ENCODE data around the gene FGD3.

FGD3 gene

DNA sequence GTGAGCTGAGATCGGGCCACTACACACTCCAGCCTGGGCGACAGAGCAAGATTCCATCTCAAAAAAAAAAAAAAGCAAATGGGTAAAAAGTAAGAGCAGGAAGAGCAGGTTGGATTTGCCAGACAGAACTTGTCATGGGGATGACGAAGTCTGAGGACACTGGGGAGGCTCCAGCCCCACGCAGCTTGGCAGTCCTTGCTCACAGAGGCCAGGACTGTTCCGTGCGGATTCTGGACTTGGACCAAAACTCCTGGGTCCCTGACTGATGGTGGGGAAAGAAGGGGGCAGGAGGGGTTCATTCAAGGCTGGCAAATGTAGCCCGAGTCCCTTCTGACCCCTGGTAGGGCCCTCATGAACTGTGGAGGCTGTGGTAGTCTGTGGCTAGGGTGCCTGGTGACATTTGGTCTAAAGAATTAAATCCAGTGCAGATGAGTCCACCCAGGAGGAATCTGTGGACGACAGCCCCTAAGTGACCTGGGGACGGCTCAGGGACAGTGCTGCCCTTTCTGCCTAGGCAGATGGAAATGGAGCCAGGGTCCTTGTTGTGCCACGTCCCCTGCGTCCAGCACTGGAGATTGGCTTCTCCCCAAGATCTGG is 3.1 kb downstream of the FGD3 start:
- TF ChIP-seq, protein P1, sequence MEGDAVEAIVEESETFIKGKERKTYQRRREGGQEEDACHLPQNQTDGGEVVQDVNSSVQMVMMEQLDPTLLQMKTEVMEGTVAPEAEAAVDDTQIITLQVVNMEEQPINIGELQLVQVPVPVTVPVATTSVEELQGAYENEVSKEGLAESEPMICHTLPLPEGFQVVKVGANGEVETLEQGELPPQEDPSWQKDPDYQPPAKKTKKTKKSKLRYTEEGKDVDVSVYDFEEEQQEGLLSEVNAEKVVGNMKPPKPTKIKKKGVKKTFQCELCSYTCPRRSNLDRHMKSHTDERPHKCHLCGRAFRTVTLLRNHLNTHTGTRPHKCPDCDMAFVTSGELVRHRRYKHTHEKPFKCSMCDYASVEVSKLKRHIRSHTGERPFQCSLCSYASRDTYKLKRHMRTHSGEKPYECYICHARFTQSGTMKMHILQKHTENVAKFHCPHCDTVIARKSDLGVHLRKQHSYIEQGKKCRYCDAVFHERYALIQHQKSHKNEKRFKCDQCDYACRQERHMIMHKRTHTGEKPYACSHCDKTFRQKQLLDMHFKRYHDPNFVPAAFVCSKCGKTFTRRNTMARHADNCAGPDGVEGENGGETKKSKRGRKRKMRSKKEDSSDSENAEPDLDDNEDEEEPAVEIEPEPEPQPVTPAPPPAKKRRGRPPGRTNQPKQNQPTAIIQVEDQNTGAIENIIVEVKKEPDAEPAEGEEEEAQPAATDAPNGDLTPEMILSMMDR (IDR thresholded peaks at IDR 0.05; ENCODE audit: insufficient read depth, low read length, poor library complexity, severe bottlenecking) = no peak
- TF ChIP-seq EZH2phosphoT487 (conservative IDR thresholded peaks at IDR 0.05; ENCODE audit: low read length) = no peak
- H3K9me3 ChIP-seq (ENCODE audit: insufficient read depth, low read length) = no peaks in the 10 kb centered on the region
- H3K36me3 ChIP-seq (ENCODE audit: low read length) = no peaks in the 10 kb centered on the region
- H3F3A ChIP-seq (ENCODE audit: insufficient read depth) = no peaks in the 10 kb centered on the region
- no peak overlapping the region for H2AFZ ChIP-seq (ENCODE audit: low read depth, low read length, severe bottlenecking)
- no peak overlapping the region for H3K9ac ChIP-seq (ENCODE audit: low read length)
- no peaks in the 10 kb centered on the region for H4K20me1 ChIP-seq (ENCODE audit: low read depth, low read length)
- no peak overlapping the region for H3K4me2 ChIP-seq (ENCODE audit: low read depth, low read length, poor library complexity, severe bottlenecking)
- H3K9me2 ChIP-seq (replicated peaks; ENCODE audit: insufficient read depth, low read length) = no peaks in the 10 kb centered on the region
- H3K79me2 ChIP-seq (ENCODE audit: insufficient read depth, low read length) = no peaks in the 10 kb centered on the region
- no peak overlapping the region for H3K27ac ChIP-seq (ENCODE audit: low read depth, low read length)
- H3K4me3 ChIP-seq (ENCODE audit: insufficient read depth, low read length, poor library complexity, severe bottlenecking) = no peak overlapping the region
- H3K27me3 ChIP-seq (ENCODE audit: low read length) = no peaks in the 10 kb centered on the region

DNA sequence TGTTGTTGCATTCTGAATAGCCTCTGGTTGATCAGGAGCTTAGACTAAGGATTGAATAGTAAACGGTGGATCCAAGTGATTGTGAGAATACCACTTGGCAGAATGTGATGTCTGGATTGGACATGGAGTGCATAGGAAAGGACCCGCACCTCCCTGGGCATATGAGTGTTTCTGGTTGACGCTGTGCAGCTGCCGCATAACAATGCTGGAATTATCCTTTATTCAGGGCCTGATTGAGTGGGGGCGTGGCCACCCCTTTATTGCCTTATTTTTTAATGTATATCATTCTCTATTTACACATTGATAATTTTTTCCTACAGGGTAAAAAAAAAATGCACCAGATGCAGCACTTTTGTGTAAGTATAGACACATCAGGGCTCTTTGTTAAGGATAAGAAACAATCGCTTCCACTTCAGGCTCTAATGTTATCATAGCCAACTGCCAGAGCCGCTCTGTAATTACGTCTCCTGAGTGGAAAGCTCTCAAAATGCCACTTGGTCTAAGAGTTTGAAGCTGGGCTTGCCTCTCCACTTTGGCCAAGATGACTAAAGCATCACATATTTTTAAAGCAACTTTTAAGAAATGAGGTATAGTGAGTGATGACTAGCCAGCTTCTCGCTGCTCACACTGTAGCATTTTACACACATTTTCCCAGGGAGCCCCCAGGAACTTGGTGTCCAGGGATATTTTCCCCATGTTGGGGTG is 5.7 kb downstream of the FGD3 start:
- no peak overlapping the region for H3K27ac ChIP-seq (ENCODE audit: low read depth, low read length)
- H3K9me3 ChIP-seq (ENCODE audit: insufficient read depth, low read length) = no peaks in the 10 kb centered on the region
- H3K4me3 ChIP-seq (ENCODE audit: insufficient read depth, low read length, poor library complexity, severe bottlenecking) = no peak overlapping the region
- no peaks in the 10 kb centered on the region for H3K9me2 ChIP-seq (replicated peaks; ENCODE audit: insufficient read depth, low read length)
- H3K27me3 ChIP-seq (ENCODE audit: low read length) = no peaks in the 10 kb centered on the region
- H3K36me3 ChIP-seq (ENCODE audit: low read length) = no peaks in the 10 kb centered on the region
- H3K4me2 ChIP-seq (ENCODE audit: low read depth, low read length, poor library complexity, severe bottlenecking) = no peak overlapping the region
- H3K9ac ChIP-seq (ENCODE audit: low read length) = no peak overlapping the region
- TF ChIP-seq, protein P1 (IDR thresholded peaks at IDR 0.05; ENCODE audit: insufficient read depth, low read length, poor library complexity, severe bottlenecking) = no peak
- no peak for TF ChIP-seq EZH2phosphoT487 (conservative IDR thresholded peaks at IDR 0.05; ENCODE audit: low read length)
- no peaks in the 10 kb centered on the region for H3F3A ChIP-seq (ENCODE audit: insufficient read depth)
- H4K20me1 ChIP-seq (ENCODE audit: low read depth, low read length) = no peaks in the 10 kb centered on the region
- no peak overlapping the region for H2AFZ ChIP-seq (ENCODE audit: low read depth, low read length, severe bottlenecking)
- H3K79me2 ChIP-seq (ENCODE audit: insufficient read depth, low read length) = no peaks in the 10 kb centered on the region

DNA sequence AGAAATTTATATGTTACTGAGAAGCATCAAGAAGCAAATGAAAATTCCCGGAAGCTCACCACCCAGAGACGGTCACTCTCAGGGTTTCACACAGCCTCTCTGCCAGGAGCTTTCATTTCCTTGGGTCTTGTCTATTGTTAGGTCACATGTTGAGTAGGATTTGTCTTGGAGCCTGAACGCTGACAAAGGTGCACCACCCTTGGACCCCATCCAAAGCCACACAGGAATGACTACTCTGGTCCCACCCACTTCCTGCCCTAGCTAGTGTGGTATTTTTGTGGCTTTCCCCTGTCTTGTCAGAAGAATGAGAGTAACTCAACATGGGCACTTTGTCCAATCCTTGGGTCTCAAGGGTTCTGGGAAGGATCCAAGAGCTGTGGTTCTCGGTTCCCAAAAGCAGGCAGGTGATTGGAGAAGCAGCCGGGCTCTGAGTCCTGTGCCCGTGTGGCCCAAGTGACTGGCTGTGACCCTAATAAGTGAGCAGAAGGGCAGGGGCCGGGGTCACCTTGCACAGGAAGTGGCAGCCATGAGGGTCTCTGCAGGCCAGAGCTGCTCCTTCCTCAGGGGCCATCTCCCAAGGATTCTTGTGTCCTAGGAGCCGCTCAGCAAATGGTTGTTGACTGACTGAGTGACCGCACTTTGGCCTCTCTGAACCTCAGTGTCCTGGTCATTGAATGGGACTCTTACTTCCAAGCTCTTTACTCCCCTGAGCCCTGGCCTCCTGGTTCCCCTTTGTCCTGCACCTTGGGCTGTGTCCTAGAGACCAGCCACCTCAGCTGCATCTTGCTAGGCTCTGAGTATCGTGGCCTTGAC is 6.9 kb downstream of the FGD3 start:
- no peak overlapping the region for H3K9ac ChIP-seq (ENCODE audit: low read length)
- no peaks in the 10 kb centered on the region for H3K27me3 ChIP-seq (ENCODE audit: low read length)
- H3K4me2 ChIP-seq (ENCODE audit: low read depth, low read length, poor library complexity, severe bottlenecking) = peak overlapping the region; percentile 7
- no peaks in the 10 kb centered on the region for H3K36me3 ChIP-seq (ENCODE audit: low read length)
- no peak for TF ChIP-seq EZH2phosphoT487 (conservative IDR thresholded peaks at IDR 0.05; ENCODE audit: low read length)
- TF ChIP-seq, protein P1 (IDR thresholded peaks at IDR 0.05; ENCODE audit: insufficient read depth, low read length, poor library complexity, severe bottlenecking) = no peak
- H3F3A ChIP-seq (ENCODE audit: insufficient read depth) = no peaks in the 10 kb centered on the region
- H2AFZ ChIP-seq (ENCODE audit: low read depth, low read length, severe bottlenecking) = no peak overlapping the region
- H4K20me1 ChIP-seq (ENCODE audit: low read depth, low read length) = no peaks in the 10 kb centered on the region
- H3K79me2 ChIP-seq (ENCODE audit: insufficient read depth, low read length) = no peaks in the 10 kb centered on the region
- H3K9me2 ChIP-seq (replicated peaks; ENCODE audit: insufficient read depth, low read length) = no peaks in the 10 kb centered on the region
- no peak overlapping the region for H3K4me3 ChIP-seq (ENCODE audit: insufficient read depth, low read length, poor library complexity, severe bottlenecking)
- H3K9me3 ChIP-seq (ENCODE audit: insufficient read depth, low read length) = no peaks in the 10 kb centered on the region
- no peak overlapping the region for H3K27ac ChIP-seq (ENCODE audit: low read depth, low read length)

Measured in SU-DHL-6 (cell line).